H9 (cell line): ENCODE data around the gene FRY. TPM values are rescaled to one million over a fixed set of nuclear protein-coding genes. Genes with fewer than 3 reads are reported as not detected.

ENCODE experiments used
- DNase-seq: peaks from one replicate; pipeline ENCODE4 v3.0.0-alpha.2; 2017
- H2AFZ ChIP-seq: one replicate; pipeline ENCODE4 v1.6.1; 2013; ENCODE audit warnings: mild to moderate bottlenecking, low read length, control low read depth, moderate library complexity
- H2AK5ac ChIP-seq: 2 replicates; pipeline ENCODE4 v1.6.1; 2013; ENCODE audit warnings: low read length, control low read depth, mixed read lengths; ENCODE audit not compliant: insufficient read length
- H2BK120ac ChIP-seq: one replicate; pipeline ENCODE4 v1.6.1; 2013; ENCODE audit warnings: low read depth, mild to moderate bottlenecking, low read length, control low read depth, inconsistent platforms; ENCODE audit not compliant: poor library complexity, severe bottlenecking
- H2BK12ac ChIP-seq: 2 replicates; pipeline ENCODE4 v1.6.1; 2013; ENCODE audit warnings: low read length, control low read depth, mixed read lengths, low read depth; ENCODE audit not compliant: insufficient read length
- H2BK15ac ChIP-seq: 2 replicates; pipeline ENCODE4 v1.6.1; 2013; ENCODE audit warnings: low read depth, low read length, control low read depth
- H2BK20ac ChIP-seq: one replicate; pipeline ENCODE4 v1.6.1; 2013; ENCODE audit warnings: low read depth, mild to moderate bottlenecking, low read length, control low read depth, inconsistent platforms; ENCODE audit not compliant: poor library complexity, severe bottlenecking
- H2BK5ac ChIP-seq: 2 replicates; pipeline ENCODE4 v1.6.1; 2013; ENCODE audit warnings: low read length, control low read depth, mixed read lengths; ENCODE audit not compliant: insufficient read length
- H3K14ac ChIP-seq: 2 replicates; pipeline ENCODE4 v1.6.1; 2013; ENCODE audit warnings: low read length, control low read depth; ENCODE audit not compliant: insufficient read depth
- H3K18ac ChIP-seq: 2 replicates; pipeline ENCODE4 v1.6.1; 2013; ENCODE audit warnings: low read depth, mild to moderate bottlenecking, mixed read lengths, low read length, control low read depth; ENCODE audit not compliant: insufficient read length
- H3K23ac ChIP-seq: 2 replicates; pipeline ENCODE4 v1.6.1; 2013; ENCODE audit warnings: low read length, control low read depth, mixed read lengths, low read depth; ENCODE audit not compliant: insufficient read length
- H3K23me2 ChIP-seq: 2 replicates; pipeline ENCODE4 v1.6.1; 2013; ENCODE audit warnings: low read depth, mild to moderate bottlenecking, mixed read lengths, low read length, control low read depth; ENCODE audit not compliant: insufficient read length, poor library complexity, severe bottlenecking
- H3K27ac ChIP-seq: 2 replicates; pipeline ENCODE4 v1.5.1; 2013; ENCODE audit warnings: low read length, control low read depth, mixed read lengths, low read depth; ENCODE audit not compliant: insufficient read length
- H3K27me3 ChIP-seq: 2 replicates; pipeline ENCODE4 v1.6.1; 2013; ENCODE audit warnings: low read length, control low read depth, inconsistent platforms; ENCODE audit not compliant: insufficient read depth
- H3K4ac ChIP-seq: 2 replicates; pipeline ENCODE4 v1.6.1; 2013; ENCODE audit warnings: low read depth, mild to moderate bottlenecking, control low read depth, inconsistent platforms, low read length, moderate library complexity
- H3K4me1 ChIP-seq: 2 replicates; pipeline ENCODE4 v1.6.1; 2013; ENCODE audit warnings: low read length, control low read depth, inconsistent platforms; ENCODE audit not compliant: insufficient read depth
- H3K4me2 ChIP-seq: 2 replicates; pipeline ENCODE4 v1.6.1; 2013; ENCODE audit warnings: low read length, control low read depth, mixed read lengths; ENCODE audit not compliant: insufficient read length, insufficient read depth
- H3K56ac ChIP-seq: 2 replicates; pipeline ENCODE4 v1.6.1; 2013; ENCODE audit warnings: low read depth, mild to moderate bottlenecking, mixed read lengths, low read length, control low read depth; ENCODE audit not compliant: insufficient read length
- H3K79me1 ChIP-seq: 2 replicates; pipeline ENCODE4 v1.6.1; 2013; ENCODE audit warnings: low read depth, mild to moderate bottlenecking, moderate library complexity, low read length, control low read depth, inconsistent platforms; ENCODE audit not compliant: insufficient read depth, poor library complexity, severe bottlenecking
- H3K79me2 ChIP-seq: 2 replicates; pipeline ENCODE4 v1.6.1; 2013; ENCODE audit warnings: low read length, control low read depth, inconsistent platforms; ENCODE audit not compliant: insufficient read depth
- H3K9ac ChIP-seq: 2 replicates; pipeline ENCODE4 v1.6.1; 2013; ENCODE audit warnings: low read length, control low read depth, mixed read lengths; ENCODE audit not compliant: insufficient read length; ENCODE audit errors: extremely low read depth
- H3K9me3 ChIP-seq: one replicate; pipeline ENCODE4 v1.6.1; 2013; ENCODE audit warnings: low read depth, low read length, inconsistent platforms; ENCODE audit not compliant: control insufficient read depth
- H3T11ph ChIP-seq: one replicate; pipeline ENCODE4 v1.6.1; 2013; ENCODE audit warnings: mild to moderate bottlenecking, low read length, control low read depth, inconsistent platforms
- H4K20me1 ChIP-seq: one replicate; pipeline ENCODE4 v1.6.1; 2013; ENCODE audit not compliant: control insufficient read depth, insufficient read length, insufficient read depth
- H4K5ac ChIP-seq: 2 replicates; pipeline ENCODE4 v1.6.1; 2013; ENCODE audit warnings: low read depth, mild to moderate bottlenecking, mixed read lengths, low read length, control low read depth; ENCODE audit not compliant: insufficient read length
- H4K8ac ChIP-seq: replicated peaks from 2 replicates; pipeline ENCODE4 v1.6.1; 2013; ENCODE audit warnings: low read length, control low read depth, mixed read lengths, low read depth; ENCODE audit not compliant: insufficient read length
- H4K91ac ChIP-seq: 2 replicates; pipeline ENCODE4 v1.6.1; 2013; ENCODE audit warnings: low read depth, mild to moderate bottlenecking, moderate library complexity, mixed read lengths, low read length, control low read depth; ENCODE audit not compliant: insufficient read length
- H3K27ac Mint-ChIP-seq, 3 experiments: 2 replicates in 2 of 3; 3 replicates in 1 of 3; pipeline ENCODE4 v1.8.0; 2020 to 2021; ENCODE audit warnings: mixed read lengths in 3 of 3, mild to moderate bottlenecking in 1 of 3, moderate library complexity in 1 of 3
- H3K27me3 Mint-ChIP-seq: 2 replicates; pipeline ENCODE4 v1.8.0; 2021; ENCODE audit warnings: low read depth, mild to moderate bottlenecking, moderate library complexity, mixed read lengths
- H3K36me3 Mint-ChIP-seq, 3 experiments: 2 replicates in 2 of 3; 3 replicates in 1 of 3; pipeline ENCODE4 v1.8.0; 2020 to 2021; ENCODE audit warnings: low read depth in 3 of 3, mixed read lengths in 3 of 3; ENCODE audit not compliant: insufficient read depth in 1 of 3
- H3K4me1 Mint-ChIP-seq, 2 experiments: 2 replicates each; pipeline ENCODE4 v1.8.0; 2020; ENCODE audit warnings: mixed read lengths in 2 of 2
- H3K4me3 Mint-ChIP-seq, 2 experiments: 2 replicates in 1 of 2; 3 replicates in 1 of 2; pipeline ENCODE4 v1.8.0; 2020 to 2021; ENCODE audit warnings: mild to moderate bottlenecking in 2 of 2, mixed read lengths in 2 of 2, moderate library complexity in 1 of 2
- H3K9me3 Mint-ChIP-seq, 2 experiments: 2 replicates in 1 of 2; 3 replicates in 1 of 2; pipeline ENCODE4 v1.8.0; 2020; ENCODE audit warnings: mild to moderate bottlenecking in 2 of 2, mixed read lengths in 2 of 2, moderate library complexity in 1 of 2
- WGBS: extraction: QIAGEN DNeasy Blood & Tissue Kit; methylation state at CpG from one replicate; pipeline ENCODE4 v1.1.7; 2013; ENCODE audit warnings: missing lambda C conversion rate, low lambda C conversion rate, mixed read lengths; ENCODE audit not compliant: insufficient read length; ENCODE audit errors: extremely low coverage; 5-methylcytosine and 5-hydroxymethylcytosine counted together
- total RNA-seq: library from RNA; stranded (reverse); gene quantifications from 2 replicates; pipeline ENCODE4 v1.2.1, GENCODE V29; 2021
- TF ChIP-seq, protein P1 (sequence below): fragments of 200-600 bp; sonication (generic); conservative IDR thresholded peaks from 3 replicates; pipeline ENCODE4 v1.8.0; 2021; ENCODE audit warnings: antibody characterized with exemption, mild to moderate bottlenecking

The FRY gene
- total RNA-seq, 1 experiment from 2014 or later: 5.2 TPM

GRCh38 chr13:32309312-32310133 is 277.9 kb downstream of the FRY start:
- no peak for DNase-seq
- H2BK15ac ChIP-seq: no peak overlapping the region
- H2BK5ac ChIP-seq: no peak overlapping the region
- no peak overlapping the region for H3K4ac ChIP-seq
- no peak overlapping the region for H2AK5ac ChIP-seq
- no CpG with 5 or more reads among the region's 10 CpGs for WGBS
- H3K9ac ChIP-seq: no peak overlapping the region
- H3K27ac ChIP-seq: no peak overlapping the region
- H2BK120ac ChIP-seq: no peak overlapping the region
- H3K23ac ChIP-seq: no peak overlapping the region
- no peak overlapping the region for H3K14ac ChIP-seq
- no peak overlapping the region for H2BK20ac ChIP-seq
- no peak overlapping the region for H3K4me2 ChIP-seq
- no peak overlapping the region for H4K91ac ChIP-seq
- no peak overlapping the region for H4K8ac ChIP-seq
- no peak overlapping the region for H3K56ac ChIP-seq
- H4K20me1 ChIP-seq: no peaks in the 10 kb centered on the region
- Mint-ChIP-seq H3K9me3 (no peaks in the 10 kb centered on the region), H3K4me3 (no peak overlapping the region), H3K27ac (no peak overlapping the region), H3K27me3 (no peaks in the 10 kb centered on the region), H3K36me3 (no peaks in the 10 kb centered on the region), H3K4me1 (peaks cover 1 to 6% of the 10 kb centered on the region in 2 experiments; a peak in 3 of 4 replicates)
- H3T11ph ChIP-seq: no peak overlapping the region
- H3K18ac ChIP-seq: no peak overlapping the region
- TF ChIP-seq, protein P1, sequence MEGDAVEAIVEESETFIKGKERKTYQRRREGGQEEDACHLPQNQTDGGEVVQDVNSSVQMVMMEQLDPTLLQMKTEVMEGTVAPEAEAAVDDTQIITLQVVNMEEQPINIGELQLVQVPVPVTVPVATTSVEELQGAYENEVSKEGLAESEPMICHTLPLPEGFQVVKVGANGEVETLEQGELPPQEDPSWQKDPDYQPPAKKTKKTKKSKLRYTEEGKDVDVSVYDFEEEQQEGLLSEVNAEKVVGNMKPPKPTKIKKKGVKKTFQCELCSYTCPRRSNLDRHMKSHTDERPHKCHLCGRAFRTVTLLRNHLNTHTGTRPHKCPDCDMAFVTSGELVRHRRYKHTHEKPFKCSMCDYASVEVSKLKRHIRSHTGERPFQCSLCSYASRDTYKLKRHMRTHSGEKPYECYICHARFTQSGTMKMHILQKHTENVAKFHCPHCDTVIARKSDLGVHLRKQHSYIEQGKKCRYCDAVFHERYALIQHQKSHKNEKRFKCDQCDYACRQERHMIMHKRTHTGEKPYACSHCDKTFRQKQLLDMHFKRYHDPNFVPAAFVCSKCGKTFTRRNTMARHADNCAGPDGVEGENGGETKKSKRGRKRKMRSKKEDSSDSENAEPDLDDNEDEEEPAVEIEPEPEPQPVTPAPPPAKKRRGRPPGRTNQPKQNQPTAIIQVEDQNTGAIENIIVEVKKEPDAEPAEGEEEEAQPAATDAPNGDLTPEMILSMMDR: no peak
- H4K5ac ChIP-seq: no peak overlapping the region
- H2BK12ac ChIP-seq: no peak overlapping the region
- H3K79me2 ChIP-seq: no peaks in the 10 kb centered on the region
- H3K27me3 ChIP-seq: no peaks in the 10 kb centered on the region
- no peaks in the 10 kb centered on the region for H3K9me3 ChIP-seq
- H3K79me1 ChIP-seq: no peaks in the 10 kb centered on the region
- no peaks in the 10 kb centered on the region for H3K23me2 ChIP-seq
- no peak overlapping the region for H2AFZ ChIP-seq
- H3K4me1 ChIP-seq: no peaks in the 10 kb centered on the region
